GM21526 (cell line): ENCODE measurements around the gene HS6ST3.

ENCODE experiments used
- ATAC-seq: cut with Tn5 transposase; IDR thresholded peaks from one replicate; pipeline ENCODE4 v1.9.1; 2021; ENCODE audit warnings: moderate library complexity; ENCODE audit not compliant: unreplicated experiment, low FRiP score

HS6ST3 gene

DNA sequence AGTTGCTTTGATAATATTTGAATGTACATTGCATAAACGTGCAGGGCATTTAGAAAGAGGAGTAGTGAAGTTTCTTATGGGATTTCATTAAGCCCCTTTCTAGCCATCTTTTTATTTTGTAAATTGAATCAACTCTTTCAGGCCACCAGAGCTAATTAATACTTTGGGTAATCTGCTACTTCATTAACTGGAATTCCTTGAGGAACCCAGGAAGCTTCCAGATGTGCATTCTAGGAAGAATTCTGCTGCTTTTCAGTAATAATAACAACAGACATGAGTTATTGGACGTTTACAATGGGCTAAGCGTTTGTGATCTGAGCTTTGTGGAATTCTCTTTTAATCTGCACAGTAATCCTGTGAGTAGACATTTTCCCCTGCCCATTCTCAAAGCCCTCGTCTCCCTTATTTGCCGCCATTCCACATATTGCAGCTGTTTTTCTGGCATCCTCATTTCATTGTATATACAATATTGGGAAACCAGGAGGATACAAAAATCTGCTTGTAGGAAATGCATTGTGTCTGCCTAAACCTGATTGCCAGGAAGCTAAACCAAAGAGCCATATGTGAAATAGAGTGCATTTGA is 103.9 kb downstream of the HS6ST3 start:
- ATAC-seq = no peak

DNA sequence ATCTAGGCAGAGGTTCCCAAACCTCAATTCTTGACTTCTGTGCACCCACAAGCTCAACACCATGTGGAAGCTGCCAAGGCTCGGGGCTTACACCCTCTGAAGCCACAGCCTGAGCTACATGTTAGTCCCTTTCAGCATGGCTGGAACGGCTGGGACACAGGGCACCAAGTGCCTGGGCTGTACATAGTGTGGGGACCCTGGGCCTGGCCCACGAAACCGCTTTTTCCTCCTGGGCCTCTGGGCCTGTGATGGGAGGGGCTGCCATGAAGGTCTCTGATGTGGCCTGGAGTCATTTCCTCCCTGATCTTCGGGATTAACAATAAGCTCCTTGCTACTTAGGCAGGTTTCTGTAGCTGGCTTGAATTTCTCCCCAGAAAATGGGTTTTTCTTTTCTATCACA is 108.1 kb downstream of the HS6ST3 start:
- no peak for ATAC-seq

DNA sequence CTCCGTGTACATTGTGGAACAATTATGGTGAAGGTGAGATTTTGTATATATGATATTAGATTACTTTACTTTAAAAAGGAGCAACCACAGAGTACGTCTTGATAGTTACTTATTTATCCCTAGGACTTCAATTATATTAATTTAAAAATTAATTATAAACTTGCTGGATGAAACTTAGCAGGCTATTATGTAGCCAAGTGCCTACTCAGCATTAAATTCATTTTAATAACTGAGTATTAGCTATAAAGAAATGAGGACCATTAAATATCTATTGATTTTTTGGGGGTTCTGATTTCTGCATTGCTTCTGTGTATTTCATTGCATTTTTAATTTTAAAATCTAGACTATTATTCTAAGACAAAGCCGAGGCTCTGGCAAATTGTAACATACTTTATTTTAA is 109.4 kb downstream of the HS6ST3 start:
- no peak for ATAC-seq

DNA sequence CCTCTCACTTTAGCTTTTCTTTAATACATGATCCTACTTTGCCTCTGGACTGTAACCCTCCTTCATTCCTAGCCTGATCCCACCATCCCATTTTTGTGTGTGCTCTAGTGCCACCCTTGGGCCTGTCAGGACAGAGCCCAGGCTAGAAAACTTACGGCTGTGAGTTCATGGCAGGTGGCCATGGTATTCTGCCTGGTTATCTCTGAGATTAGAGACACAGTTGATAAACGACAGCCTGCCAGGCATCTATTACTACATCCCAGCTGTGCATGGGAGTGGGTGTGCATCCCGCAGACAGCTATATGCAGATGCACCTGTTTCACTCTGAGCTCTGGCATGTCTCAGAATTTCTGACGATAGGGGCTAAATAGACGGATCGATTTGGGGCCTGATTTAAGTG is 110.9 kb downstream of the HS6ST3 start:
- ATAC-seq = no peak

DNA sequence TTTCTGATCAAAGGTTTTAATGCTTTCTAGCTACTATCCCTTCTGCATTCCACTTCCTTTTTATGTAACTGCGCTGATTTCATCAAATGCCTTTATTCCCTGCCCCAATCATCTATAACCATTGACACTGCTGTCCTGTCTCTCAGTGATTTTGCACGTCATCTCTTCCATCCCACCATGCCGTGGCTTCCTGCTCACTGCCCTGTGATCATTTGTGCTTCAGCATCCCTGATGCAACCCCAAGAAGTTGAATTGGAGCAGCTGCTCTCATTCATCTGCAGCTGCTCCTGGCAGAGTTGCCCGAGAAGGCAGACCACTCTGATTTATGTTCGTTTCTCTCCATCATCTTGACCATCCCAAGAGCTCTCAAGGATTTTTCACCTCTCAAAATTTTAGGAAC is 112.4 kb downstream of the HS6ST3 start:
- ATAC-seq = no peak

DNA sequence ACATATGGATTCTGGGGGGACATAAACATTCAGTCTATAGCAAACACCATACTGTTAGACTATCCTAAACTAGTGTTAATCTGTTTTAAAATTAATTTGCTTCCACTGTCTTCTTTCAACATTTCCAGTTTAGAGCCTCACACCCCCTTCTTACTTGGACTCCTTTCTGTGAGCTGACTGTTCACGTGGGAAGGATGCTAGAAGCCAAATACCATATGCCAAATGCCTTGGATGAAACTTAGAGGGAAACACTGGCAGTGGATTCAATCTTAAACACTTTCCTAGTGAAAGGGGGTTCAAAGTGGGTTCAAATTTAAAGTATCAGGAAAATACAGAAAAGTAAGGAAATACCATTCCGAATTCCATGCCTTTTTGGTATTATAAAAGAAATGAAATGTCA is 113.6 kb downstream of the HS6ST3 start:
- no peak for ATAC-seq

DNA sequence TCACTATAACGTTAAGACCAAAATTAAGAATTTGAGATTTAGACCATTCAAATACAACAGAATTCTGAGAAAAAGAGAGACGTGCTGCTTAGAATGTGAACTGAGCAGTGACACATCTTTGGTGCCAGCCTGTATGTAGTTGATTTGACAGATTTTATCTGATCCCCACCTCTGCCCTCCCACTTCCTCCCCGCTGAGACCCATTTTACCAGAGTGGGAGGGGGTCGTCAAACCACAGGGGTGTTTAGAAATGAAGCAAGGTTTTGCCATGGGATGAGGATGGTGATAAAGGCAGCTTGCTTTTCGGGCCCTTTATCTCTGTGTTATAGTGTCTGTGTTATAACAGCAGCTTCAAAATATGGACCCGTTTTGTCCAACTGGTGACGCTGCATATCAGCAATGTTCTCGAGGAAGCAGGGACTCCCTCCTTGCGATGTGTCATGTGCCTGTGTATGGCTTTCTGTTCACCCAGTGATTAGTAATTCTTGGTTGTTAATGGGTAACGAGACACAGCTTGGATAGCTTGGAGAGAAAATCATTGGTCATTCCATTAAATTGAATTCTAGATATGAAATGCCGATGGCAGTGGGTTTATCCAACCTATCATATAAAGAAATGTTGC is 125.0 kb downstream of the HS6ST3 start:
- ATAC-seq = no peak

DNA sequence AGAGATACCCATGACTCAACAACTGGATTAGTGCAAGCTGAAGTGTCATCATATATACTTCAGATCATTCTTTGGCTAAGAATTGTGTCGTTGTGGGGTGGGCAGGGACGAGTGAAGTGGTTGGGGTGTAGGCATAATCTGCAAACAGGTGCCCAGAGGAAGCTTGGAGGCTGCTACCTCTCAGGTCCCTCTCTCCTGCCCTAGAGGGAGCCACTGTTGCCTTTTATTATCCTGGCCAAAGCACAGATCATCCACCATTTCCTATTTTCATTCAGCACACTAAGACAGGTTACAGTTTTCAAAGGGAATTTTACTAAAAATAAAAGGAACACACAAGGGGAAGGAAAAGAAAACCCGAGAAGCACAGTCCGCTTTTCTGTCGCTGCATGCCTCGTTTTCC is 126.6 kb downstream of the HS6ST3 start:
- no peak for ATAC-seq

DNA sequence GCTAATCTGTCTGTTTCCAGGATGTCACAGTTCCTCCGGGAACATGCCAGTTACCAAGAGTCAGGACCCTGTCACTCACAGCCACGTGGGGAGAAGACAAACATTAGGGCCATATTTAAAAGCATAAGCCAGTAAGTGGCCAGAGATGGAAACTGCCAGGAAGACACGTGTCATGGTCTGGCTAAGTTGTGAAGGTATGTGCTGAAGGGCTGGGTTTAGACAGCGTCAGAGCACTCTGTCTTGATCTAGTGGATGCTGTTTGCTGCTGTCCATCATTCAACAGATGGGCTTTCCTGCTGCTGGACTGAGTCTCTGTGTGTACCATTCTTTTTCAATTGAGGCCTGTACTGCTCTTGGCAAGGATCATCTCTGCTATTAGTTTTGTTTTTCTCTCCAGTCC is 128.6 kb downstream of the HS6ST3 start:
- no peak for ATAC-seq

DNA sequence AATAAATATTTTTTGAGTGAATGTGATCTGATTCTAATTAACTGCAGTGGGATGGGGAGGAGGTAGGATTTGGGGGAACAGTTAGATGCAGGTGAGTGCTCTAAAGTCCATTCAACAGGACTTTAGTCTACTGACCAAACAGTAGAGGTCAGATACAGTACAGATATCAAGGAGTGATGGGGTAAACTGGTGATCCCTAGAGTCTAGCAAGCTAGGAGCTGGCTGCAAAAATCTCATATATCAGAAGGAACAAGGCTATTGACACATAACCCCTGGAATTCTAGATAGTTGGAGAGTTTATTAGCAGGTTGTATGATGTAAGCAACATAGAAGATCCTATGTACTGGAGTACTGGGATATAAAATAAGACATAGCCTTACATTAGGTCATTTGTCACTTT is 131.6 kb downstream of the HS6ST3 start:
- ATAC-seq = no peak

DNA sequence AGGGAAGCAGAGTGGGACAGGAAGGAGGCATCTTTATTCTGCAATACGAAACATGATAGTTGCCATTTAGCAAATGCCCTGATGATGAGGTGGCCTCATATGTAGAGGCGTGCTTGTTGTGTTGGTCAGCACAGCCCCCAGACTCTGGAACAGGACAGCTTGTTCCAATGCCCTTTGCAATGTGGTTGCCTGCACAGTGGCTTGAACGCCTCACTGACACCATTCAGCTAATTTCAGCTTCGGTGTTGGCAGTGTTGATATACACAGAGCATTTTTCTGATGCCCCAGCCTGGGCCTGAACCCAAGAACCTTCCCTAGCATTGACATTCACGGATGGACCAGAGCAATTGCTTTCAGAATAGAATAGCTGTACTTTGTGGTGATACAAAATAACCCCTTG is 133.3 kb downstream of the HS6ST3 start:
- ATAC-seq = no peak

DNA sequence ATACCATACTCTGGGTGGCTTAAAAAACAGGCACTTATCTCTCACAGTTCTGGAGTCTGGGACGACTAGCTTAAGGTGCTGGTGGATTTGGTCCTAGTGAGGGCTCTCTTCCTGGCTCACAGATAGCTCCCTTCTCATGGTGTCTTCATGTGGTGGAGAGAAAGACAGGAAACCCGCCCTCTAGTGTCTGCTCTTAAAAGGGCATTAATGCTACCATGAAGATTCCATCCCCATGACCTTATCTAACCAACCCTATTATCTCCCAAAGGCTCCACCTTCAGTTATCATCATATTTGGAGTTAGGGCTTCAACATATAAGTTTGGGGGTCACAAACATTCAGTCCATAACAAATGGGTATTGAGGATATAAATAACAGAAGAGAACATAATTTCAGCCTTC is 139.4 kb downstream of the HS6ST3 start:
- ATAC-seq = peak; percentile 78

DNA sequence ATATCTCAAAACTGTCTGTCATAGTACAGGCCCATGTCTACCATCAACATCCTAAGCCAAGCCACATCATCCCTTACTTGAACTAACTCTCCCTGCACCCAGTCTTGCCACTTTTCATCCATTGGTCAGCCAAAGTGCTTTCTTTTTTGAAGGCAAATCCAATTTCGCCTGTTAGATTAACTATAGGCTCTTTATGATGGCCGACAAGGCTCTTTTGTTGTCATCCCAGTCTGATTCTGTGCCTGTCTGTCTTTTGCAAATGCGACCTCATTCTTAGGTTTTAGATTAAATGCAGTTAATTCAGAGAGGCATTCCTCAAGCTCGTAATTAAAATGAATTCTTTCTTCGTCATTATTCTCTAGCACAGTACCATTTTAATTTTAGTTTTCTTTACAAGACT is 148.3 kb downstream of the HS6ST3 start:
- ATAC-seq = no peak

DNA sequence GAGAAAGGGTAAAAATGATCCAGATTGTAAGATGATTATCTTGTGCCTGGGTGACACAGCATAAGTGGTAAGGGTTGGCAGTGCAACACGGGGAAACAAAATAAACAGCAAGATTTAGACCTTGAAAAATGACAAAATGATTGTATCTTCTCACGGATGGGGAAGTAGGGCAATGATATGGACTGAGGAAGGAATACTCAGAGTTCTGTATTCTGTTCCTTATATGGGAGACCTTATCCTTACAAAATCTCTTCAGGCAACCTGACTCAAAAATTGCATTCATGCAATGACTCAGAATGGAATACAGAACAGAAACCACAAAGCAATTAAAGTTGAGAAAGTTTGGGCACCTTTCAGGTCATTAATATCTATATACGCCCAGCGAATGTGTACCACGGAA is 149.0 kb downstream of the HS6ST3 start:
- ATAC-seq = no peak

DNA sequence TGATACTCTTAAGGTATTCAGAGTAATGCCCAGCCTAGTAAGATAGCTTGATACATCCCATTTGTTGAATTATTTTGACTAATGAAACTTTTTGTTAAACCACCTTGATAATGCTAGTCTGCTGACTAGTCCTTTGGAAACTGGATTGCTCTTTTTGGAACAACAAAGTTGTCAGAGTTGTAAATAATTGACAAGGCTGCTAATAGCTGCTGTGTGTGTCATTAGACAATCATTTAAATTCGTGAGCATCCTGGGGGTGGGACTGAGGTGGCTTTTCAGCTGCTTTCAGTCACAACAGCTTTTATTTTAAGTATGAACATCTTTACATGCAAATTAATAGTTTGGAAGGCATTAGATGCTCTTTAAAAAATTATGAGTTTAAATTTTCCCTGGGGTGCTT is 153.5 kb downstream of the HS6ST3 start:
- no peak for ATAC-seq

DNA sequence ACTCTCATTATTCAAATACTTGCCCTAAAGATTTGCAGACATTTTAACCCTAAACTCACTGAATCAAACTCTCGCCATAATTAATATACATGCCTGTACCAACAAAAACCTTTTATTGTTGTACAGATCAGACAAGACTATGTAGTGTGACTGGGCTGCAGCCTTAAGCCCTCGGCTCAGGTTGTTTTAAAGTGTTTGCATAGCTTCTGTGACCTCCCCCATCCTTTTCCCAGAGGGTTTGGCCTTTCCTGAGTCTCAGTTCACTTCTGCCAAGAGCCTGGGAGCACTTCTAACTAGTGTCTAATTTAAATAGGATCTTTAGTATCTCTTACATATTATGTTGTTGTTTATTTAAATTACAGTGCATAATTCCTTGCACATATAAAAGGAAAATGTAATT is 158.2 kb downstream of the HS6ST3 start:
- ATAC-seq = no peak

DNA sequence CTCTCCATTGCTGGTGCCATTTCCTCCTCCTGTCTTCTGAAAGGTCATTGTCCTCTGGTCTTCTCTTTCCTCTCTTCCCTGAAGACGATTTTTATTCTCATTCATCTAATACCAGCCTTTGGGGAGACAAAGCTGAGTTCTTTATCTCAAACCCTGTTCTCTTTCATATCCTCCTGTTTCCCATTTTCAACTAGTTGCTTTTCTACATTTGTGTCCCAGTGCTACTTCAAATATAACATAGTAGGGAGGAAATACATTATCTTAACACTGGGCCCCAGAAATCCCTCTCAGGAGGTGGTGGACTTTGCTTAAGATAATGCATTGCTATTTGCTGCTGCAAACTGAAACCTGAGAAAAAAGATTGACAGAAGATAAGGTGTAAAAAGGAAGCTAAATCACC is 159.1 kb downstream of the HS6ST3 start:
- no peak for ATAC-seq

DNA sequence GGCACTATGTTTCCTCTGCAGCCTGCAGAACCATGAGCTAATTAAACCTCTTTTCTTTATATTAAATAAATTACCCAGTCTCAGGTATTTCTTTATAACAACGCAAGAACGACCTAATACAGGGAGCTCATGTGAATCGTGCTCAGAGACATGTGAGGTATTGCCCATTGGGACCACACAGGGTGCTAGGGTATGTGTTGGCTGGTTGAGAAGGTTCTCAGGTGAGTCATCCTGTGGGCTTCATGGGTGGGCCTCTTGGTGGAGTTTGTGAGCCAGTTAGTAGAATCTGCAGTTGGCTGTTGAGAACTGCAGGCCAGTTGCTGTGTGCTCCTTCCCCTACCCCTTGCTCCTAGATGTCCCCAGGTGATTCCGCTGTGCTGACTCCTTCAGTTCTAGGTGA is 163.0 kb downstream of the HS6ST3 start:
- ATAC-seq = no peak

DNA sequence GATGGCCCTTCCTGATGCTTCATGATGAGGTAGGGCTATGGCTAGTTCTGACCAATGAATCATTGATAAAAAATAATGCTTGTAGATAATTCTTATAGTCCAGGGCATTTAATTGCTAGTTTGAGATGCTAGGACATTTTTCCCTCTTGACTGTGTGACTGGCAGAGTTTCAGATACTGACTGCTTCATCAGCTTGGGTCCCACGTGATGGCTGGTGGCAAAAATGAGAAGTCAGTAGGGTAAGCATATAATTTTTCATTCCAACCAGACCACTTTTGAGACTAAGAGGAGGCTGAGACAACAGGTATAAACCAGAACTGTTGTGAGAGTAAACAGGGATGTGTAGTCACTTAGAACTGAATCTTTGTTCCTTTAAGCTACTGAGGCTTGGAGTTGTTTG is 183.3 kb downstream of the HS6ST3 start:
- no peak for ATAC-seq

DNA sequence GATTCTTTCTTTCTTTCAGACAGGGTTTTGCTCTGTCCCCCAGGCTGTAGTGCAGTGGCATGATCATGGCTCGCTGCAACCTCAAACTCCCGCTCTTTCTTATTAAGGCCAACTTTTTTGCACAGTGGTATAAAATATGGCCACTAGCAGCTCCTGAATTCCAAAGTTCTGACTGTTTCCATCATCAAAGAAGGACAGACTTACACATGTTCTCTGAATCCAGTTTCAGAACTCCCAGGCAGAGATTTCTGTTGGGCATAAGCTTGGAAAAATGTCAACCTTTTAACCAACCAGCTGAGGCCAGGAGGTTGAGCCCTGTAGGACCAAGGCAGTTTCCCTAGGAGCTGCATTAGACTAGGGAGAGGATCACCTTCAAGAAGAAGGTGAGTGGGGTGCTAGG is 184.1 kb downstream of the HS6ST3 start:
- ATAC-seq = no peak

DNA sequence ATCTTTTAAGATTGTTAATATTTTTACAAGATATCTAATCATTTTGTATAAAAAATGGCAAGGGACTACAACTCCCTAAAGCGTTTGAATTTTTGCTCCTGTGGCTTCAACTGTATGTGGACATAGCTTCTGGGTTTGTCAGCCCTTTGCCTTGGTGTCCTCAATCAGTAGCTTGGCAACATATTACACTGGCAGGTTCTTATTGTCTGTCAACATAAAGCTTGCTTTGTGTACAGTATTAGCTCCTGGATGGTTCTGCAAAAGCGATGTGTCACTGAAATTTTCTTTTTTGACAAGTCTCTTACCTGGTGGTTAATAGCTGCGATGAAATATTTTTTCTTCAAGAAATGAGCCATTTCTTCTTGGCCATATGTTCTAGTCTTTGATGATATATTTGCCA is 190.0 kb downstream of the HS6ST3 start:
- no peak for ATAC-seq

DNA sequence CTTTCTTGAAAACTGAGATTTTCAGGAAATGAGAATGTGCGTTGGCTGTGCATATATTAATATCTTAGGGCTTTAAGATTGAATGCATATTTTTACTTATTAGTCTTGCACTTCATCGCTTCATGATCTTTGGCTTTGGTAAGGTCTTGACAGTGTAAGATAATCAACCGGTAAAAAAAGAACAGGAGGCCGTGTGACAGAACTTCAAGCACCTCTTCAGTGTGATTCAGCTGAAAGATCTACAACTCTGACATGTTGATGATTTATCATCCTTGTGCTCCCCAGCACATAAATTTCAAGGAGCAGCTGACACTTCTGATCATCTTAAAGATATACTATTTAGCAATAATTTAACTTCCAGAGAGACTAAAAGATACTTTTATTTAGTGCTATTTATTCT is 195.1 kb downstream of the HS6ST3 start:
- ATAC-seq = no peak

DNA sequence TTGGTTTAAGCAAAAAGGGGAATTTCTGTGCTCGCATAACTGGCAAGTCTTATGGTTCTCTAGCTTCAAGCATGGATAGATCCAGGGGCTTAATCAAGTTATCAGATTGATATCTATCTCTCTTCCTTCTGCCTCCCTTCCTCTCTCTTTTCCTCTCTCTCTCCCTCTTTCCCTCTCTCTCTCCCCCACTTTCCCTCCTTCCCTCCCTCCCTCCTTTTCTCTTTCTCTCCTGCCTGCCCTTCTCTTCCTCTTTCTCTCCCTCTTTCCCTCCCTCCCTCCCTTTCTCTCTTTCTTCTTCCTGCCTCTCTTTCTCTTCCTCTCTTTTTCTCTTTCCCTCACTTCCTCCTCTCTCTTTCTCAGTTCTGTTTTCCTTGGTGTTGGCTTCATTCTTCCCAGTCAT is 195.8 kb downstream of the HS6ST3 start:
- no peak for ATAC-seq
